RWPE1 (cell line): ENCODE results near the gene SLC35E2B.
"Not testable (repeated sequence)": the region's sequence is repeated elsewhere in the genome, so short reads cannot be mapped to it uniquely, and the experiment has no call there.

Source experiments
- CTCF ChIA-PET: fragments of 350-600 bp; sonication (Branson Sonifier 250); formaldehyde crosslinking; extraction: SDS; loops from one replicate; lab custom pipeline; 2021; lab: Yijun Ruan, JAX
- POLR2A ChIA-PET: fragments of 400-600 bp; formaldehyde crosslinking; extraction: SDS; loops from one replicate; lab custom pipeline; 2020; ENCODE audit warnings: antibody characterized with exemption; ENCODE audit not compliant: low non-redundant PET; lab: Yijun Ruan, JAX
- DNase-seq: peaks from one replicate; pipeline ENCODE4 v3.0.0; 2012; ENCODE audit warnings: low spot score
- H3K27ac ChIP-seq: fragments of 450-650 bp; 2 replicates; pipeline ENCODE4 v1.5.1; 2017
- TF ChIP-seq, protein P1 (sequence below): fragments of 450-650 bp; conservative IDR thresholded peaks from 2 replicates; pipeline ENCODE4 v1.5.1; 2017; ENCODE audit warnings: low read depth, mild to moderate bottlenecking

Gene SLC35E2B

GRCh38 chr1:1665815-1666251 lies 26.8 kb downstream of the SLC35E2B start:
- no peak overlapping the region for H3K27ac ChIP-seq
- TF ChIP-seq, protein P1, sequence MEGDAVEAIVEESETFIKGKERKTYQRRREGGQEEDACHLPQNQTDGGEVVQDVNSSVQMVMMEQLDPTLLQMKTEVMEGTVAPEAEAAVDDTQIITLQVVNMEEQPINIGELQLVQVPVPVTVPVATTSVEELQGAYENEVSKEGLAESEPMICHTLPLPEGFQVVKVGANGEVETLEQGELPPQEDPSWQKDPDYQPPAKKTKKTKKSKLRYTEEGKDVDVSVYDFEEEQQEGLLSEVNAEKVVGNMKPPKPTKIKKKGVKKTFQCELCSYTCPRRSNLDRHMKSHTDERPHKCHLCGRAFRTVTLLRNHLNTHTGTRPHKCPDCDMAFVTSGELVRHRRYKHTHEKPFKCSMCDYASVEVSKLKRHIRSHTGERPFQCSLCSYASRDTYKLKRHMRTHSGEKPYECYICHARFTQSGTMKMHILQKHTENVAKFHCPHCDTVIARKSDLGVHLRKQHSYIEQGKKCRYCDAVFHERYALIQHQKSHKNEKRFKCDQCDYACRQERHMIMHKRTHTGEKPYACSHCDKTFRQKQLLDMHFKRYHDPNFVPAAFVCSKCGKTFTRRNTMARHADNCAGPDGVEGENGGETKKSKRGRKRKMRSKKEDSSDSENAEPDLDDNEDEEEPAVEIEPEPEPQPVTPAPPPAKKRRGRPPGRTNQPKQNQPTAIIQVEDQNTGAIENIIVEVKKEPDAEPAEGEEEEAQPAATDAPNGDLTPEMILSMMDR = peak; percentile 48
- DNase-seq = no peak
- CTCF ChIA-PET = interaction anchor here (0.6 to 1.8 kb wide), 4 partner anchors 13 to 500 kb away, joined by 4 to 9 read pairs (median 6); no protein-coding TSS in a partner anchor
- POLR2A ChIA-PET = no interaction called here

- ChIA-PET CTCF (interaction anchor here (0.6 to 1.8 kb wide), 6 partner anchors 14 to 500 kb away, joined by 3 to 9 read pairs (median 4); no protein-coding TSS in a partner anchor), POLR2A (no interaction called here)
- DNase-seq = no peak
- TF ChIP-seq, protein P1 = no peak
- no peak overlapping the region for H3K27ac ChIP-seq
Measured at GRCh38 chr1:1664941-1665814, 27.4 kb downstream of the SLC35E2B start.

DNA sequence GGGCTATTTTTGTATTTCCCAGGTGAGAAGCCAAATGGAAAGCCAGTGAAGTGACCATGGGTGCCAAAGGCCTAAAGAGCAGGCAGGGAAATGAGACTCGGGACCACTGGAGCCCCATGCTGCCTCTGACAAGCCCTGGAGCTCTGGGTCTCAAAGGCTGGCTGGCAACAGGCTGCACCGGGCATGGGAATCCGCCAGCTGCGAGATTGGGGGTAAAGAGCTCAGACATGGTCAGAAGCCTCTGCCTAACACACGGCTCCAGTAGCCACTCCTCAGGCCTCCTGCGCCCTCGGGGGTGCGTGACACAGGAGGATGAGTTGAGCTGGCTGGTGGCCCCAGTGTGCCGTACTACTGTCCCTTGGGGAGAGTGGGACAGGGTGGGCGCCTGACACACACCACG lies 28.3 kb downstream of the SLC35E2B start:
- POLR2A ChIA-PET, DNase-seq, H3K27ac ChIP-seq: not testable (repeated sequence)
- CTCF ChIA-PET = interaction anchor here (1.8 kb wide), 1 partner anchor 15 kb away, joined by 7 read pairs; no protein-coding TSS in a partner anchor

GRCh38 chr1:1662830-1663560 lies 29.6 kb downstream of the SLC35E2B start:
- POLR2A ChIA-PET, DNase-seq, CTCF ChIA-PET: not testable (repeated sequence)
- peak overlapping the region; percentile 23; the same call in 1 of the 2 replicates for H3K27ac ChIP-seq

DNA sequence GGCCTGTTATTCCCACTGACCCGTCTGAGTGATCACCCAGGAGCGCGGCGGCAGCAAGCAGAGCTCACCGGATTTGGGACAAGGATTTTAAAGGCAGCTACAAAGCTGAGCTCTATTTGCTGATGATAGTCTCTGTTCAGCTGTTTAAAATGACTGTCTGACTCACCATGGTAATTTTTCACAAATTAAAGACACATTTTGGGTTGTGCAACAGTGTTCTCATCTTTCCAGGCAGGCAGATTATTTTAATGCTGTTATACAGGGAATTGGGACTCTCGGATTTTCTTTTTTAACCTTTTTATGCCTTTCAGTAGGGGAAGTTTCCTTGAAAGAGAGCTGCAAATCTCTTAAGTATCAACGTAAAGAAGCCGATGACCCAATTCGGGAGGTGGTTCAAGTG lies 30.2 kb downstream of the SLC35E2B start:
- H3K27ac ChIP-seq, CTCF ChIA-PET, DNase-seq: not testable (repeated sequence)
- POLR2A ChIA-PET = interaction anchor here (0.5 kb wide), 1 partner anchor 24 kb away, joined by 3 read pairs; no protein-coding TSS in a partner anchor

- peak; percentile 96 for DNase-seq
- CTCF ChIA-PET, POLR2A ChIA-PET: not testable (repeated sequence)
- peak within 1 kb of the TSS; percentile 98 for H3K27ac ChIP-seq
- TF ChIP-seq, protein P1 = peak; percentile 47
Measured at GRCh38 chr1:1658583-1659549, 33.7 kb downstream of the SLC35E2B start, which contains the start of gene CDK11B. Gene CDK11B, minus strand, starts transcription at chr1:1659004. Its CDS starts 1,519 bp downstream, at chr1:1657485.

- DNase-seq, CTCF ChIA-PET, H3K27ac ChIP-seq, POLR2A ChIA-PET: not testable (repeated sequence)
Measured at GRCh38 chr1:1648265-1648664, 44.3 kb downstream of the SLC35E2B start.

- CTCF ChIA-PET, DNase-seq, POLR2A ChIA-PET, H3K27ac ChIP-seq: not testable (repeated sequence)
Measured at GRCh38 chr1:1647567-1648241, 44.9 kb downstream of the SLC35E2B start.

- POLR2A ChIA-PET, DNase-seq, H3K27ac ChIP-seq, CTCF ChIA-PET: not testable (repeated sequence)
Measured at GRCh38 chr1:1646326-1646725, 46.3 kb downstream of the SLC35E2B start.

DNA sequence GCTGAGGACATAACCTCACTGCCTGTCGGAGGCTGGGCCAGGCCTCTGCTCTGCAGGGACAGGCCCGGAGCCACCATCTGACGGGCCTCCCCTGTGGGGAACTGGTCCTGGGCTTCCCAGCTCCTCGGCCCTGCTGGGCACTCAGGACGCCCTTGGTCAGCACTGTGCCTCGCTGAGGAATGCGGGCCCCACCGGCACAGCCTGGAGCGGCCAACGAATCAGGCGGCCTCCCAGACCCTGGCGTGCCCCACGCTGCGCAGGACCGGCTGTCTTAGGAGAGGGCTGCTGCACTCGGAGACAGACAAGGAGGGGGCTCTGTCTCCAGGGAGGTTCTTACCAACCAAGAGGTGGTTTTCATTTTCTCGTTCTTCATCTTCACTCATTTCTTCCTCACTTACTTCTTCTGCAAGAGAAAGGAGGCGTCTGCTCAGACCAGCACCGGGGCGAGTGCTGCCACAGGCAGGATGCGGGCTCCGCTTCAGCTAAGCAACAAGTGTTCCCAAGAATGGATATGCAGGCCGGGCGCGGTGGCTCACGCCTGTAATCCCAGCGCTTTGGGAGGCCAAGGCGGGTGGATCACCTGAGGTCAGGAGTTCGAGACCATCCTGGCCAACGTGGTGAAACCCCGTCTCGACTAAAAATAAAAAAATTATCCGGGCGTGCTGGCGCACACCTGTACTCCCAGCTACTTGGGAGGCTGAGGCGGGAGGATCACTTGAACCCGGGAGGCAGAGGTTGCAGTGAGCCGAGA lies 51.7 kb downstream of the SLC35E2B start:
- DNase-seq, H3K27ac ChIP-seq, POLR2A ChIA-PET, CTCF ChIA-PET: not testable (repeated sequence)

DNA sequence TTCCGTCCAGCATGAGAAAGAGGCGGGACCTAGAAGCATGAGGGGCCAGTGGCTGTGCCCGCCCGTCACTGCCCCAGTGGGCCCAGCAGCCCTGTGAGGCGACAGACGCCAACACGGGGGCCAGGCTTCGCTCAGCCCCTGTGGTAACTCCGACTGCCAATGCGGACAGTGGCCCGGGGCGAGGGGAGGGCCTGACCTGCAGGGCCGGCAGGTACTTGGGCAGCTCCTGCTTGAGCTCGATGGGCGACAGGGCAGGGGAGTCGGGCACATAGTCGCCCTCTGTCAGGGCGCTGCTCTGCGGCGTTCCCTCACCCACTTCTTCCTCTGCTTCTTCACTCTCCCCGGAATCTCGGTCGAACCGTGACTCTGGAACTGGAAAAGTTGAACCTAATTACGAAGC lies 52.5 kb downstream of the SLC35E2B start:
- DNase-seq, CTCF ChIA-PET, H3K27ac ChIP-seq, POLR2A ChIA-PET: not testable (repeated sequence)
